ENCODE data around the gene NR2F2. TPM values are rescaled to one million over a fixed set of nuclear protein-coding genes. Genes with fewer than 3 reads are reported as not detected.

NR2F2 gene
- polyA plus RNA-seq, 1 experiment, result 63.1 TPM

- H3K27ac ChIP-seq (ENCODE audit: low read depth, low read length), result peak overlapping the region; percentile 57
- peak overlapping the region; percentile 43 for H3K4me3 ChIP-seq (ENCODE audit: low read depth, low read length)
- H3K9me3 ChIP-seq (ENCODE audit: control insufficient read depth, insufficient read depth, low read length), result no peaks in the 10 kb centered on the region; the same call in 1 of the 2 replicates
- POLR2A ChIA-PET, result interaction anchor here (0.6 to 1.3 kb wide), 2 partner anchors 8 to 11 kb away, joined by 3 to 4 read pairs; no protein-coding TSS in a partner anchor
- no peaks in the 10 kb centered on the region for H3K27me3 ChIP-seq (ENCODE audit: control insufficient read depth, insufficient read depth, low read length)
- TF ChIP-seq, protein P1, sequence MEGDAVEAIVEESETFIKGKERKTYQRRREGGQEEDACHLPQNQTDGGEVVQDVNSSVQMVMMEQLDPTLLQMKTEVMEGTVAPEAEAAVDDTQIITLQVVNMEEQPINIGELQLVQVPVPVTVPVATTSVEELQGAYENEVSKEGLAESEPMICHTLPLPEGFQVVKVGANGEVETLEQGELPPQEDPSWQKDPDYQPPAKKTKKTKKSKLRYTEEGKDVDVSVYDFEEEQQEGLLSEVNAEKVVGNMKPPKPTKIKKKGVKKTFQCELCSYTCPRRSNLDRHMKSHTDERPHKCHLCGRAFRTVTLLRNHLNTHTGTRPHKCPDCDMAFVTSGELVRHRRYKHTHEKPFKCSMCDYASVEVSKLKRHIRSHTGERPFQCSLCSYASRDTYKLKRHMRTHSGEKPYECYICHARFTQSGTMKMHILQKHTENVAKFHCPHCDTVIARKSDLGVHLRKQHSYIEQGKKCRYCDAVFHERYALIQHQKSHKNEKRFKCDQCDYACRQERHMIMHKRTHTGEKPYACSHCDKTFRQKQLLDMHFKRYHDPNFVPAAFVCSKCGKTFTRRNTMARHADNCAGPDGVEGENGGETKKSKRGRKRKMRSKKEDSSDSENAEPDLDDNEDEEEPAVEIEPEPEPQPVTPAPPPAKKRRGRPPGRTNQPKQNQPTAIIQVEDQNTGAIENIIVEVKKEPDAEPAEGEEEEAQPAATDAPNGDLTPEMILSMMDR (IDR thresholded peaks at IDR 0.05; ENCODE audit: low read depth, low read length), result no peak
- CTCF ChIA-PET, result interaction anchor here (1.4 to 4.7 kb wide), 2 partner anchors 8 to 19 kb away, joined by 4 to 24 read pairs; no protein-coding TSS in a partner anchor
- no peak for DNase-seq (ENCODE audit: low read depth, low spot score)
These were observed 16.9 kb downstream of the NR2F2 start for GRCh38 chr15:96347181-96348111.

GRCh38 chr15:96348112-96349027 lies 17.9 kb downstream of the NR2F2 start:
- TF ChIP-seq, protein P1 (IDR thresholded peaks at IDR 0.05; ENCODE audit: low read depth, low read length), result no peak
- H3K9me3 ChIP-seq (ENCODE audit: control insufficient read depth, insufficient read depth, low read length), result no peaks in the 10 kb centered on the region; the same call in 1 of the 2 replicates
- POLR2A ChIA-PET, result no interaction called here
- DNase-seq (ENCODE audit: low read depth, low spot score), result no peak
- CTCF ChIA-PET, result interaction anchor here (1.9 kb wide), 1 partner anchor 1324 kb away, joined by 5 read pairs; no protein-coding TSS in a partner anchor
- H3K27me3 ChIP-seq (ENCODE audit: control insufficient read depth, insufficient read depth, low read length), result no peaks in the 10 kb centered on the region
- H3K27ac ChIP-seq (ENCODE audit: low read depth, low read length), result peak overlapping the region; percentile 31
- H3K4me3 ChIP-seq (ENCODE audit: low read depth, low read length), result no peak overlapping the region

DNA sequence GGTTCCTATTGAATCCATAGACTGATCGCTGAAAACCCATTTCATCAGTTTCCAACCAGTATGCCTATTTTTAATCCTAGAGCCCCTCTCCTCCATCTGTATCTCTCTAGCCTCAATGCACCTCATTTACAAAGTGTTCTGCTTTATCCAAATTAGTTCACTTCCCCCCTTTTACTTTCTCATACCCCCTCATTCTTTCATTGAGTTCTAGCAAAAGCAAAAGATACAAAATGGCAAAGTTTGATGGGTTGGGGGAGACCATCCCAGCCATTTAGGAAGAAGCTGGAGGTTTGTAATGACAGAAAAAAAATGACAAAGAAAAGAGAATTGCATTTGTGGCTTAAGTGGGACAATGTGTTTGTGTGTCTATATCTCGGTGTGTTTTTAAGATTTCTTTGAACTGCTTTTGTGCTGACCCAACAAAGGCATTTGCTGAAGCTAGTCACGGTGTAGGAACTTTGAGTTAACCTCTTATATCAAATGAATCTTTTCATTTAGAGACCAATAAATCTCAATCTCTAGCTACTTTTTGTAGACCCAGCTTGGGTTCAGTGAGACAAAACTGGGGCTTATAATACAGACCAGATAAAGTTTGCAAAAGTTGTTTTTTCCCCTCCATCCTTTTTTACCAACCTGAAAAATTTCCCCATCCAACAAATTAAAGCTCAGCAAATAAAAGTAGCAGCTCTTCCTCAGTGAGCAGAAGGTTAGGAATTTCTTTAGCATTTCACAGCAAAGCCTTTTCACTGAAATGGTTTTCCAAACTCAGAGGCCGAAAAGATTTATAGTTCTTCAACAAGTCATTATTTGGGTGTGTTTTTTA lies 18.7 kb downstream of the NR2F2 start:
- POLR2A ChIA-PET, result interaction anchor here (0.6 to 1.4 kb wide), 2 partner anchors 12 to 751 kb away, joined by 4 read pairs; no protein-coding TSS in a partner anchor
- no peak for DNase-seq (ENCODE audit: low read depth, low spot score)
- Histone ChIP-seq H3K4me3 (ENCODE audit: low read depth, low read length) (no peak overlapping the region), H3K9me3 (ENCODE audit: control insufficient read depth, insufficient read depth, low read length) (no peaks in the 10 kb centered on the region; the same call in 1 of the 2 replicates), H3K27ac (ENCODE audit: low read depth, low read length) (peak overlapping the region; percentile 31), H3K27me3 (ENCODE audit: control insufficient read depth, insufficient read depth, low read length) (no peaks in the 10 kb centered on the region)
- CTCF ChIA-PET, result interaction anchor here (1.2 to 2.5 kb wide), 3 partner anchors 9 to 1325 kb away, joined by 4 to 11 read pairs (median 5); no protein-coding TSS in a partner anchor
- TF ChIP-seq, protein P1 (IDR thresholded peaks at IDR 0.05; ENCODE audit: low read depth, low read length), result no peak

- no peak for DNase-seq (ENCODE audit: low read depth, low spot score)
- POLR2A ChIA-PET, result interaction anchor here (0.6 to 1.4 kb wide), 3 partner anchors 13 to 752 kb away, joined by 3 to 4 read pairs (median 4); no protein-coding TSS in a partner anchor
- Histone ChIP-seq H3K9me3 (ENCODE audit: control insufficient read depth, insufficient read depth, low read length) (no peaks in the 10 kb centered on the region; the same call in 1 of the 2 replicates), H3K27me3 (ENCODE audit: control insufficient read depth, insufficient read depth, low read length) (no peaks in the 10 kb centered on the region), H3K27ac (ENCODE audit: low read depth, low read length) (no peak overlapping the region), H3K4me3 (ENCODE audit: low read depth, low read length) (no peak overlapping the region)
- CTCF ChIA-PET, result interaction anchor here (1.2 to 2.5 kb wide), 3 partner anchors 8 to 1326 kb away, joined by 4 to 11 read pairs (median 5); no protein-coding TSS in a partner anchor
- TF ChIP-seq, protein P1 (IDR thresholded peaks at IDR 0.05; ENCODE audit: low read depth, low read length), result no peak
These were observed 19.6 kb downstream of the NR2F2 start for GRCh38 chr15:96349857-96350720.
